Lung (tissue), 12 donors: ENCODE results near the gene KRTAP4-12. TPM values are rescaled to one million over a fixed set of nuclear protein-coding genes. Genes with fewer than 3 reads are reported as not detected.
"Not testable (repeated sequence)": the region's sequence is repeated elsewhere in the genome, so short reads cannot be mapped to it uniquely, and the experiment has no call there.

Experiments
- ATAC-seq: fragments of 200-7000 bp; cut with Tn5 transposase; one replicate; pipeline ENCODE4 v1.9.1; 2020; ENCODE audit warnings: moderate number of reproducible peaks; ENCODE audit not compliant: insufficient read depth, low FRiP score
- DNase-seq, 3 donors: peaks; one replicate each; pipeline ENCODE4 v3.0.0-alpha.2; 2013 to 2017
- H3K27ac ChIP-seq, 2 donors: one replicate each; pipeline ENCODE4 v1.5.1; 2013; ENCODE audit warnings: mild to moderate bottlenecking in 2 of 2, moderate library complexity in 2 of 2, control low read depth in 1 of 2, inconsistent platforms in 1 of 2, low read depth in 1 of 2, low read length in 1 of 2
- H3K27me3 ChIP-seq, 3 donors: one replicate each; pipeline ENCODE4 v1.5.1; 2013; ENCODE audit warnings: low read length in 2 of 3; ENCODE audit not compliant: control insufficient read depth in 3 of 3, insufficient read depth in 3 of 3
- H3K36me3 ChIP-seq, 4 donors: one replicate each; pipeline ENCODE4 v1.5.1; 2013; ENCODE audit warnings: low read length in 4 of 4, mild to moderate bottlenecking in 1 of 4, moderate library complexity in 1 of 4; ENCODE audit not compliant: control insufficient read depth in 4 of 4, insufficient read depth in 4 of 4
- H3K4me1 ChIP-seq, 5 donors: one replicate each; pipeline ENCODE4 v1.5.1; 2013; ENCODE audit warnings: low read length in 5 of 5, mild to moderate bottlenecking in 2 of 5, moderate library complexity in 1 of 5; ENCODE audit not compliant: control insufficient read depth in 5 of 5, insufficient read depth in 5 of 5
- H3K4me3 ChIP-seq: one replicate; pipeline ENCODE4 v1.5.1; 2013; ENCODE audit warnings: mild to moderate bottlenecking, control low read depth, moderate library complexity
- H3K9ac ChIP-seq, 2 donors: one replicate each; pipeline ENCODE4 v1.5.1; 2013; ENCODE audit warnings: low read length in 2 of 2, control low read depth in 1 of 2; ENCODE audit not compliant: insufficient read depth in 1 of 2
- H3K9me3 ChIP-seq, 4 donors: one replicate each; pipeline ENCODE4 v1.5.1; 2013; ENCODE audit warnings: low read length in 3 of 4, mild to moderate bottlenecking in 1 of 4, moderate library complexity in 1 of 4; ENCODE audit not compliant: control insufficient read depth in 4 of 4, insufficient read depth in 3 of 4
- CTCF ChIP-seq: IDR thresholded peaks from 2 replicates; pipeline ENCODE4 v1.5.1; 2012; ENCODE audit warnings: mild to moderate bottlenecking; ENCODE audit errors: control extremely low read depth, extremely low read depth
- WGBS, 2 donors: extraction: QIAGEN DNeasy Blood & Tissue Kit; methylation state at CpG; one replicate each; pipeline ENCODE4 v1.1.7; 2013; 5-methylcytosine and 5-hydroxymethylcytosine counted together
- polyA plus RNA-seq, 2 donors: library from polyadenylated mRNA; stranded (reverse); fragments of 200-250 nt; gene quantifications; one replicate each; pipeline ENCODE4 v1.2.1, GENCODE V29; 2013
- total RNA-seq, 2 donors: library from RNA; depleted of rRNA in 1 of 2; stranded (reverse); fragments of >200 nt in 1 of 2; gene quantifications; one replicate each; pipeline ENCODE4 v1.2.1, GENCODE V29; 2014 to 2021
- donor health status: control.
- donor health status: control.
- donor health status: Bipolar disorder and iron deficiency.
- donor health status: healthy.
- donor health status: DM: yes; HTN: yes; CAD: no.

KRTAP4-12 gene
- total and polyA plus RNA-seq, 4 donors: not detected

- TF ChIP-seq CTCF: no peak
- no peak overlapping the region for H3K9ac ChIP-seq
- WGBS, 2 donors: 45 to 71% methylated on average over 5 of the region's 5 CpGs
- H3K36me3 ChIP-seq: no peaks in the 10 kb centered on the region
- no peak for ATAC-seq
- H3K27ac ChIP-seq: no peak overlapping the region
- H3K9me3 ChIP-seq: peaks cover 0 to 2% (median 0%) of the 10 kb centered on the region in 4 donors
- DNase-seq: no peak
- H3K4me3 ChIP-seq: no peak overlapping the region
- H3K27me3 ChIP-seq: no peaks in the 10 kb centered on the region
- H3K4me1 ChIP-seq: no peaks in the 10 kb centered on the region
Observed at GRCh38 chr17:41116297-41116696, 7.7 kb downstream of the KRTAP4-12 start.

- ATAC-seq (no peak), DNase-seq (no peak)
- H3K4me3 ChIP-seq: no peak overlapping the region
- peaks cover 0 to 1% (median 0%) of the 10 kb centered on the region in 5 donors for H3K4me1 ChIP-seq
- no peak overlapping the region for H3K9ac ChIP-seq
- 61 to 76% methylated on average over 2 of the region's 2 CpGs for WGBS, 2 donors
- no peaks in the 10 kb centered on the region for H3K36me3 ChIP-seq
- H3K27ac ChIP-seq: no peak overlapping the region
- no peaks in the 10 kb centered on the region for H3K27me3 ChIP-seq
- peaks cover 0 to 2% (median 0%) of the 10 kb centered on the region in 4 donors for H3K9me3 ChIP-seq
- TF ChIP-seq CTCF: no peak
Observed at GRCh38 chr17:41111151-41111885, 12.7 kb downstream of the KRTAP4-12 start.

GRCh38 chr17:41108728-41109386, 15.1 kb downstream of the KRTAP4-12 start:
- not testable (repeated sequence) for H3K9ac ChIP-seq, H3K27me3 ChIP-seq, H3K36me3 ChIP-seq, H3K4me3 ChIP-seq, H3K9me3 ChIP-seq, ATAC-seq, DNase-seq, H3K4me1 ChIP-seq, H3K27ac ChIP-seq
- WGBS, 2 donors: 0 to 34% methylated on average over 1 of the region's 1 CpG

GRCh38 chr17:41107941-41108450, 16.0 kb downstream of the KRTAP4-12 start:
- ATAC-seq (no peak), DNase-seq (no peak)
- Histone ChIP-seq H3K27me3 (no peaks in the 10 kb centered on the region), H3K4me3 (no peak overlapping the region), H3K27ac (no peak overlapping the region), H3K9me3 (no peaks in the 10 kb centered on the region), H3K4me1 (peaks cover 0 to 1% (median 0%) of the 10 kb centered on the region in 5 donors), H3K9ac (no peak overlapping the region), H3K36me3 (no peaks in the 10 kb centered on the region)
- 67 to 78% methylated on average over 1 of the region's 1 CpG for WGBS, 2 donors
- no peak for TF ChIP-seq CTCF

- DNase-seq, H3K4me1 ChIP-seq, H3K9me3 ChIP-seq, ATAC-seq, H3K27ac ChIP-seq, H3K9ac ChIP-seq, H3K27me3 ChIP-seq, H3K4me3 ChIP-seq, H3K36me3 ChIP-seq: not testable (repeated sequence)
- WGBS, 2 donors: 76 to 84% methylated on average over 9 to 10 of the region's 10 CpGs
Observed at GRCh38 chr17:41105347-41105746, 18.6 kb downstream of the KRTAP4-12 start, which contains the start of gene KRTAP4-9. Gene KRTAP4-9, plus strand, starts transcription at chr17:41105389. Its CDS starts 0 bp downstream, at chr17:41105389.
